Muscle of back (tissue), 13 donors: ENCODE measurements around the gene VWA5A. TPM values are rescaled to one million over a fixed set of nuclear protein-coding genes. Genes with fewer than 3 reads are reported as not detected.
A peak's percentile ranks its signal among the peaks of the same experiment; 100 is the strongest.

Experiments used
- DNase-seq, 3 donors: peaks; one replicate each; pipeline versions ENCODE4 v3.0.0 to v3.0.0-alpha.2; 2013
- long read RNA-seq, 9 donors: transcript quantifications; one replicate each; lab custom pipeline, GENCODE V29; 2026
- polyA plus RNA-seq, 10 donors: library from polyadenylated mRNA; unstranded; fragments of 120-200 nt; gene quantifications; one replicate each; pipeline ENCODE4 v1.2.1, GENCODE V29; 2013; ENCODE audit not compliant: insufficient read length in 10 of 10

The VWA5A gene, protein sequence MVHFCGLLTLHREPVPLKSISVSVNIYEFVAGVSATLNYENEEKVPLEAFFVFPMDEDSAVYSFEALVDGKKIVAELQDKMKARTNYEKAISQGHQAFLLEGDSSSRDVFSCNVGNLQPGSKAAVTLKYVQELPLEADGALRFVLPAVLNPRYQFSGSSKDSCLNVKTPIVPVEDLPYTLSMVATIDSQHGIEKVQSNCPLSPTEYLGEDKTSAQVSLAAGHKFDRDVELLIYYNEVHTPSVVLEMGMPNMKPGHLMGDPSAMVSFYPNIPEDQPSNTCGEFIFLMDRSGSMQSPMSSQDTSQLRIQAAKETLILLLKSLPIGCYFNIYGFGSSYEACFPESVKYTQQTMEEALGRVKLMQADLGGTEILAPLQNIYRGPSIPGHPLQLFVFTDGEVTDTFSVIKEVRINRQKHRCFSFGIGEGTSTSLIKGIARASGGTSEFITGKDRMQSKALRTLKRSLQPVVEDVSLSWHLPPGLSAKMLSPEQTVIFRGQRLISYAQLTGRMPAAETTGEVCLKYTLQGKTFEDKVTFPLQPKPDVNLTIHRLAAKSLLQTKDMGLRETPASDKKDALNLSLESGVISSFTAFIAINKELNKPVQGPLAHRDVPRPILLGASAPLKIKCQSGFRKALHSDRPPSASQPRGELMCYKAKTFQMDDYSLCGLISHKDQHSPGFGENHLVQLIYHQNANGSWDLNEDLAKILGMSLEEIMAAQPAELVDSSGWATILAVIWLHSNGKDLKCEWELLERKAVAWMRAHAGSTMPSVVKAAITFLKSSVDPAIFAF
- 100 to 1,000 TPM in 7 of 10 donors, 10 to 100 TPM in 3; 73.6 to 136 (median 107) TPM for polyA plus RNA-seq
- long read RNA-seq, donor 1, full-length matches to known transcripts = 7 of 29 reads
- long read RNA-seq, donor 1, partial matches to known transcripts = 22 of 29 reads
- long read RNA-seq, donor 1, other reads (novel, unspliced or antisense) = 0 of 29 reads
- long read RNA-seq, donor 2, full-length matches to known transcripts = 10 of 19 reads
- long read RNA-seq, donor 2, partial matches to known transcripts = 9 of 19 reads
- long read RNA-seq, donor 2, other reads (novel, unspliced or antisense) = 0 of 19 reads
- long read RNA-seq, donor 3 = 0 reads
- long read RNA-seq, donor 4, full-length matches to known transcripts = 11 of 37 reads
- long read RNA-seq, donor 4, partial matches to known transcripts = 26 of 37 reads
- long read RNA-seq, donor 4, other reads (novel, unspliced or antisense) = 0 of 37 reads
- long read RNA-seq, donor 5, full-length matches to known transcripts = 7 of 44 reads
- long read RNA-seq, donor 5, partial matches to known transcripts = 37 of 44 reads
- long read RNA-seq, donor 5, other reads (novel, unspliced or antisense) = 0 of 44 reads
- long read RNA-seq, donor 6, full-length matches to known transcripts = 9 of 35 reads
- long read RNA-seq, donor 6, partial matches to known transcripts = 26 of 35 reads
- long read RNA-seq, donor 6, other reads (novel, unspliced or antisense) = 0 of 35 reads
- long read RNA-seq, donor 7, full-length matches to known transcripts = 8 of 16 reads
- long read RNA-seq, donor 7, partial matches to known transcripts = 8 of 16 reads
- long read RNA-seq, donor 7, other reads (novel, unspliced or antisense) = 0 of 16 reads
- long read RNA-seq, donor 8, full-length matches to known transcripts = 2 of 22 reads
- long read RNA-seq, donor 8, partial matches to known transcripts = 20 of 22 reads
- long read RNA-seq, donor 8, other reads (novel, unspliced or antisense) = 0 of 22 reads
- long read RNA-seq, donor 9, partial matches to known transcripts = 5 of 5 reads
- long read RNA-seq, donor 9, other reads (novel, unspliced or antisense) = 0 of 5 reads

DNA sequence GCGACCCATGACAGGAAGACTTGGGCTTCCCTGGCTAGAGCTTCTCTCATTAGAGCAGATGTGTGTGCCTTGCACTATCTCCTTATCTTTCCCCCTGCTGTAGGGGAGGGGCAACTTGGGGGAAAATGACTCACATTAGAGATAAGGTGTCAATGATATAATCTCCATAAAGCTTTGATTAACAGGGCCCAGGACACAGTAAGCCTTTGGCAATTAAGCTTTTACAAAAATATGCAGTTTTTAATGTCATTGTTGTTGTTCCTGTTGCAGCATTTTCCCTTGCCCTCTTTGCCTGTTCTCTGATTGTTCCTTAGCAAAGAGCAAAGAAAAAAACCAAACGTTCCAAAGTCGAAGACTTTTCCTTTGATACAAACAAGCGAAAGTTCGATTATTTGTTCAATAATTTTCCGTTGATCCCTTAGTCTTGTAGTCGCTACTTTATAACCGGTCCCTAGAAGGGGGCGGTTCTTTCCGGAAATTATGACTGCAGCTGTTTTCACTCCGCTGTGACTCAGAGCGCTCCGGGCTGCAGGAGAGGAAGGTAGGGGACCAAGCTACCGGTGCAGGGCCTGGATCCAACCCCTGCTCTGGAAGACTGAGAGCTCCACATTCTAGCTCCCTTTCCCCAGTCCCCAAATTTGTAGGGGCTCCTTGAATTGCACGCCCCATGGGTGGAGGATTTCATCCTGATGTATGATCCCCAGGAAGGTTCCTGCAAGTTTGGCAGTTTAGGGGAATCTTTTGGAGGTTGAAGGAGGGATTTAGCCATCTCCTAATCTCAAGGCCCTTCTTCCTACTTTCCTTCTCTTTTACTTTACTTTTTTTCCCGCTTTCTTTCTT lies at the start of gene VWA5A:
TSS of gene VWA5A (plus strand) at position 509 of the 840 bp plus-strand sequence. CDS start 2,062 bp downstream, outside the sequence.
- peak; percentile 90 to 94 (median 92) for DNase-seq

DNA sequence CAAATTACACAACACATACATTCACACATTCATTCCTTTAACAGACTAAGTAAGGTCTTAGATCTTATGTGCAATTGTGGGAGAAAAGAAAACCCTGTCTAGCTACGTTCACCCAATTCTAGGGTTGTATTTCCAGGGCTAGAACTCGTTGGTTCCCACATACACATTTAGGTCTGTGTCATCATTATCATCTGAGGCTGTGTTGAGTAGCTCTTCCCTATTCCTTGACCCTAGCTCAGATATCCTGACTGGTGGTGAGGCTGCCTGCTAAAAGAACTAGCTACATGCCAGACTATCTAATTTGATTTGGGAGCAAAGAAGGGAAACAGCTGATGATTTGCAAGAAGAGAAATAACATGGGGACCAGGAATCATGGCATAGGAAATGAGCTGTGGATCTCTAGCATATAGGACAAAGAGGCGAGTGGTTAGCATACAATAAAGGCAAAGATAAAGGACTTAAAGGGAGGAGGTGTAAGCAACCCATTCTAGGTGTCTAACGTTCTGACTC lies 46.6 kb upstream of the VWA5A start:
- DNase-seq = no peak

DNA sequence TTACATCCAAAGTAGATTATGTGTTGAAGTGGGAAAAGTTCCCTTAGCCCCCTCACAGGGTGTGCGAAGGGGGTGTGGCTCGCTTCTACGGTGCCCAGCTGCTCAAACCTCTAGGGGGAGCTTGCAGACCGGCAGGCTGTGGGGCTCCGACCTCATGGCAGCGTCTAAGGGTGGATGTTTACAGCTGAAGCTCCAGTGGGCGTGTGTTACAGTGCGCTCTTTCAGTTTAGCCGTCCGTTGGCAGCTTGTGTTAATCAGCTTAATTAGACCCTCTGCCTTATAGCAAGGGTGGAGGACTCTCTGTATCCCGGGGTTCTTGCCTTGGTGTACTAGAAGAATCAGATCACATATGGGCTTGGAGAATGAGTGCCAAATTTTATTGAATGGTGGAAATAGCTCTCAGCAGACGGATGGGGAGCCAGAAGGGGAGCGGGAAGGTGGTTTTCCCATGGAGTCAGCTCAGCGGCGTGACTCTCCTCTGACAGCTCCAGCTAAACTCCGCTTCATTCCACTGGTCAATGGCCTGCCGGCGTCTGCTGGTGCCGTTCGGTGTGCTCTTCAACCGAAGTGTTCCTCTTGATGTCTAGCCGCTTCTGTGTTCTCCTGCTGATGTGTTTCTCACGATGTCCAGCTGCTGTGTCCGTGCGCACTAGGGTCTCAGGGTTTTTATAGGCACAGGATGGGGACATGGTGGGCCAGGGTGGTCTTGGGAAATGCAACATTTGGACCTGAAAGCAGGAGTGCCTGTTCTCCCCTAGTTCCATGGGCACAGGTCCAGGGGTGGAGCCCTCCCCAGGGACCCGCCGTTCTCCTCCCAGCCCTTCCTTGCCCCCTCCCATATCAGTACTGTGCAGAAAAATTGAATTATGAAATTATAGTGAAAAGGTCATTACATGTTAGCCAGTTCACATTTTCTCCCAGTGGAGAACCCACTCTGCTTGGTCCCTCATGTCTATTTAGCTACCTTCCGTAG lies 45.5 kb upstream of the VWA5A start:
- DNase-seq = peak; percentile 22 to 57 (median 24)

DNA sequence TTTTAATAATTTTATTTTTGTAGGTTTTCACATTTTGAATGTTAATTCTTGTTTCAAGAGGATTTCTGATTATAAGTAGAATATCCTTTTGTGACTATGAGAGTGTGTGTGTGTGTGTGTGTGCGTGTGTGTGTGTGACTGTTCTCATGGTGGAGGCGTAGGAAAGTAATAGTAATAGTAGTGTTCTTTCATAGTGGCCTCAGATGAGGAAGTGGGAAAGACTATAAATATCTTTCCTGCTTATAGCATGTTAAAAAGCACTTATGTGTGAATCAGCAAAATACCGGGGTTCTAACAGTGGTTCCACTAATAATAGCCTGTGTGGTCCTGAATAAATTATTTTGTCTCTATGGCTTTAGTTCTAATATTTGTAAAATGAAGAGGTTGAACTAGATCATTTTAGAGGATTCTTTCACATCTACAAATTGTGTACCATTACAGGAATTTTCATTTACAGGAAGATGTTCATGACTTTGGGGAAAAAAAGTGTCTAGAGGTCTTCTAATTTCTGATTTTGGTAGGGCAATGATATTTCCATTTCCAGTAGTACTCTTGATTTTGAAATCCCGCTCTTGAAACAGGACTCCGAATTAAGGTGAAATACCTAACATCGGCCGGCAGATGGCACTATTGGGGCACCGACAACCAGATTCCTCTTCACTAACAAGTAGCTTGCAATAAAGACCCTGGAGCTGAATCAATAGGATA lies 44.2 kb upstream of the VWA5A start:
- DNase-seq = peak; percentile 64 to 86 (median 80)

DNA sequence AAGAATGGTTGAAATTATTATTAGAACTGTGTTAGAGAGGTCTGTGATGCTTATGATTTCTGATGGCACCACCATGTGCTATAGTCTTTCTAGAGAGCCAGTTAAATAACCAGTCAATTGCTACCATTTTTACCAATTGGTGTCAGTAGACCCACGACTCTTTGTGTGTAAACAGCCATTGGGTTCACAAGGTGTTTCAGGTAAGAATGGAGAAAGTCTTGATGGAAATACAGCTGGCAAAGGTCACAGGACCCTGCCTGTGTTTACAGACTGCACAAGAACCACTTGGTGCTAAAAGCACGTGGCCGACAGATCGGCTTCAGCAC lies 43.7 kb upstream of the VWA5A start:
- no peak for DNase-seq

DNA sequence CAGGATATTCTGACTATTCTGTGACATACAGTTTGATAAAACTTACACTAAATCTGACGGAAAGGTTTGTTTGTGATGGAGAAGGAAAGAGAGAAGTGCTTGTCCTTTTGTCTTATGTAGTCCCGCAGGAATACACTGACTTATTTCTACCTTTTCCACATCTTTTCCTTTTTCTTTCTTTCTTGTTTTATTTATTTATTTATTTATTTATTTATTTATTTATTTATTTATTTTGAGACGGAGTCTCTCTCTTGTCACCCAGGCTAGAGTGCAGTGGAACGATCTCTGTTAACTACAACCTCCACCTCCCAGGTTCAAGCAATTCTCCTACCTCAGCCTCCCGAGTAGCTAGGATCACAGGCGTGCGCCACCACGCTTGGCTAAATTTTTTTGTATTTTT lies 43.1 kb upstream of the VWA5A start:
- DNase-seq = no peak

DNA sequence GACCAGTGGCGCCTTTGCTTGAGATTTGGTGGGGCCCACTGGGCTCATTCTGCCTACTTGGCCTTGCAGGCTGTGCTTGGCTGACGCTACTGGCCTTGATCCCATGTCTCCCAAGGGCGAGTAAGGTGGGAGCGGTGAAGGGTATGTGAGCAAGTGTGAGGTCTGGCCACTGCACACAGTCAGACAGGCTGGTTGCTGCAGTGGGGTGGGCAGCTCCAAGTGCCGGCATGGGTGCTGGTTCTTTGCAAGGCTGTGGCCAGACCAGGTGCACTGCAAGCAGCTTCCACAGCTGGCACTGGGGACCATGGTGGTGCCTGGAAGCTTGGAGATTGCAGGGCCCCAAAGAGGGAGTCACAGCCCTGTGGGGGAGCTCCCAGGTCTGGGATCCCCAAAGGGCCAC lies 40.7 kb upstream of the VWA5A start:
- no peak for DNase-seq

DNA sequence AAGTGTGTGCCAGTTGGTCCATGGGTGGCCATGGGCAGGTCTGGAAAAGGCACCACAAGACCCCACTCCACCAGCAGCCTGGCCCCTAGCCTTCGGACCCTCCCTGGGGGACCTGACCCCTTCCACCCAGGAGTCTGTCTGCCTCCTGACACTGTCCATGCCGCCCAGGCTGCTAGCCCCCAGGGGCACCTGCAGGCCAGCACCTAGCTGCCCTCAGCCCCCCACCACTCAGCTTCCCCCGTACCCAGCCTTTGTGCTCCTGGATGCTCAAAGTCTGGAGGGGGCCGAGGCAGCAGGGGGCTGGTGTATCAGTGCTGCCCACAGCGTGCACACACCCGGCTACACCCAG lies 39.8 kb upstream of the VWA5A start:
- DNase-seq = no peak

DNA sequence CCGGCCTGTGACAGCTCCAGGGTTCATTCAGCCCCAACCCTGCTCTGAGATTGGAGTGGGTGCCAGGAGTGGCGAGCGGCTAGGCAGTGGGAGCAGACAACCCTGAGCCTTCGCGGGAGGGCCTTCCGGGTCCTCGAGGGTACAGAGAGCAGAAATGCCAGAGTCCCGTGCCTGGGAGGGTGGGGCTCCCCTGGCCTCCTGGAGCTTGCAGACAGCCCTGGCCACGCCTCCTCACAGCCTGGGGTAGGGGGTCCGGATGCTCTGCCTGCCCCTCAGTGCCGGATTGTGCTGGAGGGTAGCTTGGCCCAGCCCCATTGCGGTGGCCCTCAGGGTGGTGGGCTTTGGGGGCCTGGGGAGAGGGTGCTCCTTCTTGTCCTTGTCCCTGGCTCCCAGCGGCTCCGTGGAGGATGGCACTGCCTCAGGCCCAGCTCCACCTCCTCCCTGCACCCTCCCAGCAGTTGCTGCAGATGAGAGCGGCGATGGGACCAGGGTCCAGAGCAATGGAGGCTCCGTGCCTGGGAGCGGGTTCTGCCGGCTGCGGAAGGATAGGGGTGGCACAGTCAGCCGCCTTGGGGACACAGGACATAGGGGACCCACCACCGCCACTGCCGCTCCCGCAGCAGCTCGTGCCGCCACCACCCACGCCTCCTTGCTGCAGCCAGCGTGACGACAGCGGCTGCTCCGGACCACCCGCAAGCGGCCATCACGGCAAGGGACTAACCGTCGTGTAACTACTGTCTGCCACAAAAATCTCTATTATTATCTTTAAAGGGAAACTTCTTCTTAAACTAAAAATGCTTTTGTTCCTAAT lies 39.2 kb upstream of the VWA5A start:
- peak in 1 of 3 donors; percentile 55 for DNase-seq

DNA sequence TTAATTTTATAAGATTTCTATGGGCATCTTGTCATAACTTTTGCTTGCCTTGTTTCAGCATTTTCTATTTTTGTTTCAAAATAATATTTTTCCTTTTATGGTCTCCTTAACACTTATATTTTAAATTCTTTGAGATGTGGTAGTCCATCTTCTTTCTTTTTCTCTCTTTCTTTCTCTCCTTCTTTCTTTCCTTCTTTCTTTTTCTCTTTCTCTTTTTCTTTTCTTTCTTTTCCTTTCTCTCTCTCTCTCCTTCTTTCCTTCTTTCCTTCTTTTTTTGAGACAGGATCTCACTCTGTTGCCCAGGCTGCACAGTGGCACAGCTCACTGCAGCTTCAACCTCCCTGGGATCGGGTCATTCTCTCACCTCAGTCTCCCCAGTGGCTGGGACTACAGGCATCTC lies 38.0 kb upstream of the VWA5A start:
- DNase-seq = no peak

DNA sequence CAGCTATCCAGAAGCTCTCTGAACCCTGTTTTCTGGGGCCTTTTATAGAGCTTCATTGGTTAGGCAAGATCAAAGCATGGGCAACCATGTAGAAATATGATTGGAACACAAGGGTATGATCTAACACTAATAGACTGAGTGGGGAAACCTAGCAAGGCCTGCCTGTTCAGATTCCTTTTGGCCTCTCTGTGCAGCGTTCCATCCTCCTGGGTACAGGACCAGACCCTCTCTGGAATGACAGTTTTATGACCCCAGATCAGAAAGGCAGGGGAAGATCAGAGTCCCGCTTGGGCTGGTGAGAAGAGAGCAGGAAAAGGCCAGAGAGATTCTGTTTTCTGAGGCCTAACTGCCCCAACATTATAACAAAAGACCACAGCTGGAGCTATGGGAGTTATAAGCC lies 36.7 kb upstream of the VWA5A start:
- no peak for DNase-seq

DNA sequence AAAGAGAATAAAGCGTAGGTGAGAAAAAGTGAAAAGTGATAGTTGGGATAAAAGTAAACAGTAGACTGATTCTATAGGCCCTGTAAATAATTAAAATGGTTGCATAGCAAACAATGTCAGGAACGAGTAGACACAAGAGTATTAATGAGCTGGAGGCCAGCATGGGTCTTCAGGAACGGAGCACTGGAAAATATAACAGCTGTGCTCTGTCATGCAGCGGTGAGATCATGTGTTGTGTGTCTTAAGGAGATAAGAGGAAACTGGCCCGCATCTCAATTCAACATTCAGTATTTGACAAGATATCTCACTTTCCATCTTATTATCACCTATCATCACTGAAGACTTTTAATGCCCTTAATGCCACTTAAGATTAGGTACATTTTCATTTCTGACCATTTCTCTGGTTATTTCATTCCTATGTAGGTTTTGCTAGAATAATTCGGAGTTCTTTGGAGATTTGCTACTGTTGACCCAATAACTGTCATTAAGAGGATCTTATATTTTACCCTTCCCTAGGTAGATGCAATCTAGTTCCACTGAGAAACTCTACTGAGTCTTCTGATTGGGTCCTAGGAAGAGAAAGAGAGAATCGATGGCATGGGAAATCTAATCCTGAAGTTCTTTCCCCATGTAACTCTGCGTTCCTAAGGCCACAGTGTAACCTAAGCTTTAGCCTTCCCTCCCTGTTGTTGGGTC lies 35.5 kb upstream of the VWA5A start:
- no peak for DNase-seq

DNA sequence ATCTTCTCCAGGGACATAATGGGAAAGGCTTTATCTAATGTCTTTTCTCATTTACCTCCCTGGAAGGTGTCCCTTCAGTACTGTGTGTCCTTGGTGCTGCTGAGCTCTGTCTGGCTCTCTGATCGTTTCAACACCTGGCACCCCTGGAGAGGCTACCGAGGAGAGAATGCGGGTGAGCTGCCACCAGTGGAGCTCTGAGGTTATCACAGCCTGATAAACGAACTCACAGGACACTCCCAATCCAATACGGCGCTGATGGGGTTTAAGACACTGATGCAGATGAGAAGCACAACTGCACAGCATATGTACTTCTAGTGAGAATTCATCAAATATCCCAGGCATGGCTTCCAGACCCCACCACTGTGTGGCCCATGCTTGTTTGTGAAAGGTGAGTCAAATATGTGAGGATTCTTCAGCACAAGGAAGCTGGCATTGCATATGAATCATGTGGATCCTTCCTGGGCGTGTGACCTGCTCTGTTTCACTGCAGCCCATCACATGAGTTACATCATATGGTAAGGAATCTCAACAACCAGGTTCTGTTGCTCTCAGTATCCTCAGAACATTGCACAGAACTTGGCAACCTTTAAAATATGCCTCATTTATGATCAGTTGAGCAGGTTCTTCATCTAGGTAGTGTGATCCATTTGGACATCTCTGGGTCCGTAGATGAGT lies 34.8 kb upstream of the VWA5A start:
- no peak for DNase-seq

DNA sequence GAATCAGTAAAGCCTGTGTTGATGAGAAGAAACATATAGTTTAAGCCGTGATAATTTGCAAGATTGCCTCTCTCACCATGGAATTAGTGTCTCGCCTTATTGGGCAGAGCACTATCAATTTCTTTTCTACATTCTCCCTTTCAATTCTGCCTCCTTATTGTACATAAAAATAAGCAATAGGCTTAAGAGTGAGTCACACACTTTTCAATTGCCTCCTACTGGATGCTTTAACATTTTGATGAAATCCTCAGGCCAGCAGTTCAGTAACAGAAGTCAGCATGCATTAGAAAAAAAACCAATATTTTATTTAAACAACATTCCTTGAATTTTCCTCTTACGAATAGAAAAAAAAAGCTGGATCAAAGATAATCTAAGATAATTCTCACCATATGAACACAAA lies 33.8 kb upstream of the VWA5A start:
- no peak for DNase-seq

DNA sequence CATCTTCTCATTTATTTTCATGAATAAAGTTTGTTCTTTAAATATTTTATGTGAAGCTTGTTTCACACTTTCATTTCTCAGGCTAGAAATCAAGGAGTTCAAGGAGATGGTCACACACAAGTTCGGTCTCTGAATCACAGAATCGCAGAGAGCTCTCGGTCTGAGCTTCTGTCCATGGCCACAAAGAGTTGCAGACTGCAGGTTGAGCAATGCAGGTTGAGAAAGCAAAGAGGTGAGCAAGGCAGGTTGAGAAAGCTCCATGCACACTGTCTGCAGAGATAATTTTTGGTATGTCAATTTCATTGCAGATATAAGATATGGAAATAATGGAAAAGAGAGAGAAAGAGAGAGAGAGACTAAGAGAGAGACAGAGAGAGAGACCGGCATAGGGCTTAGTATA lies 32.9 kb upstream of the VWA5A start:
- DNase-seq = no peak

DNA sequence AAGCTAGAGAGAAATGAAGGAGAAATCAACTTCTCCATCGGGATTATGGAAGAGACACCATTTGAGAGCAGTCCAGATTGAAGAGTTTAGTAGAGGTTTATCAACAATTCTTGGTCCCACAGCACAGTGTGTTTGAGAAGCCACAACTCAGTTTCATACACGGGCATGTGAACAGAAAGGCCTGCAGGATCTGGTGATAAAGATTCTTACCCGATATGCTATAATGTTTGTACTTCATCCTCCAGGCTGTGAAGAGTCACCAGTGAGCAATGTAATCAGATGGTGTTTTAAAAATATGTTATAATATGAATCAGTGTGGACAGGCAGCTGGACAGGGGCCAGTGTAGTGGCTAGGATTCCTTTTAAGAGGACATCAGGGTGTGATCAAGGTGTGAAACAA lies 29.7 kb upstream of the VWA5A start:
- DNase-seq = no peak
